Kidney epithelial cell (primary cell): Measurements from ENCODE around the gene PYGO1. TPM values are rescaled to one million over a fixed set of nuclear protein-coding genes. Genes with fewer than 3 reads are reported as not detected.
"Not testable (repeated sequence)": the region's sequence is repeated elsewhere in the genome, so short reads cannot be mapped to it uniquely, and the experiment has no call there.

Experiments used
- DNase-seq: peaks from one replicate; pipeline ENCODE4 v3.0.0-alpha.2; 2010; ENCODE audit warnings: low read depth
- H3K27me3 ChIP-seq: 2 replicates; pipeline ENCODE4 v1.6.0; 2011; ENCODE audit warnings: low read length; ENCODE audit not compliant: control insufficient read depth, insufficient read depth
- H3K36me3 ChIP-seq: 2 replicates; pipeline ENCODE4 v1.5.1; 2011; ENCODE audit warnings: low read length; ENCODE audit not compliant: control insufficient read depth, insufficient read depth
- H3K4me3 ChIP-seq: 2 replicates; pipeline ENCODE4 v1.5.1; 2011; ENCODE audit warnings: low read depth, mild to moderate bottlenecking, control low read depth, low read length
- total RNA-seq: library from RNA; depleted of rRNA; stranded (reverse); fragments of >200 nt; gene quantifications from 2 replicates; pipeline ENCODE4 v1.2.3, GENCODE V29; 2015
- TF ChIP-seq, protein P1 (sequence below): IDR thresholded peaks from 2 replicates; pipeline ENCODE4 v1.5.1; 2011; ENCODE audit warnings: mild to moderate bottlenecking, moderate library complexity, low read length, control low read depth, inconsistent platforms; ENCODE audit not compliant: insufficient read depth, poor library complexity, severe bottlenecking

The PYGO1 gene
- total RNA-seq, 1 donor from 2014 or later, result 10.3 TPM

DNA sequence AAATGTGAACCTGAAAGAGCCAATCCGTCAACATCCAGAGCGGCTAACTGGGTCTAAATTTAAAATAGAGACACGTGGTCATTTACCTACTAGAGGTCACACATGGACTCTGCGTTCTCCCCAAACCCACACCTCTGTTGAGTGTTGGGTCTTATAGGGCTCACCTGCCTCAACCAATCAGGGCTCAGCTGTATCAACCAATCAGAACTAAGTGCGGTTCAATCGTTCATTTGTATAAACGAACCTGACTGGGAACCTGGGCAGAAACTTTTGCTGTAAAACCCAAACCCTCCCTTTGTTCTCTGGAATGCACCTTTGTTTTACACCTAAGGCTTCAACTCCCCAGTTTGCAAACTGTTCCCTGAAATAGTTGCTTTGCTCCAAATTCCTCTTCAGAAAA, 89.0 kb downstream of the PYGO1 start:
- no peak for DNase-seq
- Histone ChIP-seq H3K36me3 (no peaks in the 10 kb centered on the region), H3K4me3 (no peak overlapping the region), H3K27me3 (no peaks in the 10 kb centered on the region)
- TF ChIP-seq, protein P1, sequence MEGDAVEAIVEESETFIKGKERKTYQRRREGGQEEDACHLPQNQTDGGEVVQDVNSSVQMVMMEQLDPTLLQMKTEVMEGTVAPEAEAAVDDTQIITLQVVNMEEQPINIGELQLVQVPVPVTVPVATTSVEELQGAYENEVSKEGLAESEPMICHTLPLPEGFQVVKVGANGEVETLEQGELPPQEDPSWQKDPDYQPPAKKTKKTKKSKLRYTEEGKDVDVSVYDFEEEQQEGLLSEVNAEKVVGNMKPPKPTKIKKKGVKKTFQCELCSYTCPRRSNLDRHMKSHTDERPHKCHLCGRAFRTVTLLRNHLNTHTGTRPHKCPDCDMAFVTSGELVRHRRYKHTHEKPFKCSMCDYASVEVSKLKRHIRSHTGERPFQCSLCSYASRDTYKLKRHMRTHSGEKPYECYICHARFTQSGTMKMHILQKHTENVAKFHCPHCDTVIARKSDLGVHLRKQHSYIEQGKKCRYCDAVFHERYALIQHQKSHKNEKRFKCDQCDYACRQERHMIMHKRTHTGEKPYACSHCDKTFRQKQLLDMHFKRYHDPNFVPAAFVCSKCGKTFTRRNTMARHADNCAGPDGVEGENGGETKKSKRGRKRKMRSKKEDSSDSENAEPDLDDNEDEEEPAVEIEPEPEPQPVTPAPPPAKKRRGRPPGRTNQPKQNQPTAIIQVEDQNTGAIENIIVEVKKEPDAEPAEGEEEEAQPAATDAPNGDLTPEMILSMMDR, result no peak

DNA sequence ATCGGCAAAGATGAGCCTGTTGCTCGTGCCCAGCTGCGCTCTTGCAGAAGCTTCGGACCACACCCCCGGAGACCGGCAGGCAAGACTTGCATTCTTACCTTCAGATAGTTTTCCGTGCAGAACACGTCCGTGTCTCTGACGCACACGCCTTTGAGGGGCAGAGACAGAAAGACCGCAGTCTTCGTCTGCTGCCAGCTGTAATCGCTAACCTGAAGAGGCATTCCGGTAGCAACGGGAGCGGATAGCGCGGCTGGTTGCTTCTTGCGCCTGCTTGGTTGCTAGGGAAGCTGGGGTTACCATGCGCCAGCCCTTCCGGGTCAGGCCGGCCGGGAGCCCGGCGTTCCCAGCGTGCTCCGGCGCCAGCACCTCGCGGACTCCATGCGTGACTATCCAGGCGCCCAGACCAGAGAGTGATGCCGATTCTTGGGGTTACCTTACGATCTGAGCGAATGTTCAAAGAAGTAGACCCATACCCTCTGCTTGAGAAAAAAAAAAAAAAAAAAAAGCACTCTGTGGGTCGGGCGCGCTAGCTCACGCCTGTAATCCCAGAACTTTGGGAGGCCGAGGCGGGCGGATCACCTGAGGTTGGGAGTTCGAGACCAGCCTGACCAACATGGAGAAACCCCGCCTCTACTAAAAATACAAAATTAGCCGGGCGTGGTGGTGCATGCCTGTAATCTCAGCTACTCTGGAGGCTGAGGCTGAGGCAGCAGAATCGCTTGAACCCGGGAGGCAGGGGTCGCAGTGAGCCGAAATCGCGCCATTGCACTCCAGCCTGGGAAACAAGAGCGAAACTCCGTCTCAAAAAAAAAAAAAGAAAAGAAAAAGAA, 89.8 kb downstream of the PYGO1 start:
- DNase-seq, result peak; percentile 80
- not testable (repeated sequence) for H3K36me3 ChIP-seq, H3K27me3 ChIP-seq
- peak overlapping the region; percentile 60 for H3K4me3 ChIP-seq

DNA sequence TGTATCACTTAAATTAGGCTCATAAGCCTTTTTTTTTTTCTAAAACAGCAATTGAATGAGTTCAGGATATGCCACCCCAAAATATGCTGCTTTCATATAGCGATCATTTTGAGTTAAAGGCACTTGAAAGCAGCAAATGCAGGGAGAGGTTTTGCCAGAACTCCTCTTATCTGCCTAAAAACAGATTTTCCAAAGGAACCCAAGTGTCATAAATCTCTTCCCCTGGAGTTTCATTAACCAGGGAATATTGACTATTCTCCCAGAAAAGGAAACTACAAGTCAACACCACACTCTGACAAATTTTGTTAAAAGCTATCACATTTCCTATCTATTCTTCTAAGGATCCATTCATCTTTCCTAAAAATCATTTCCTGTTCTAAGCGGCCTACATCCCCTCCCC, 91.4 kb downstream of the PYGO1 start:
- Histone ChIP-seq H3K36me3 (no peaks in the 10 kb centered on the region), H3K27me3 (no peaks in the 10 kb centered on the region), H3K4me3 (no peak overlapping the region)
- TF ChIP-seq, protein P1, result no peak
- no peak for DNase-seq

DNA sequence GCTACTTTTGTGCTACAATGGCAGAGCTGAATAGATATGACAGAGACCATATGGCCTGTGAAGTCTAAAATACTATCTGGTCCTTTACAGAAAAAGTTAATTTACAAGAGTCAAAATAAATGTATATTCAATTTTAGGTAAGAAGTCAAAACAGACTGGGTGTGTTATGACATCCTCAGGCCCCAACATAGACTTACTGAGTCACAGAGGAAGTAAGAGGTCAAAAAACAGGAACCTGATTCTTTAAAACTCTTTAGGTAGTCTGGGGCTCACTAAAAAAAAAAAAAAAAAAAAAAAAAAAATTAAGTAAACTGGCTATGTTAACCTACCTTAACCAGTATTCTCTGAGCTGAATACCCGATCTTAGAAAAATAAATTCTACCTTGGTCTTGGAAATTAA, 93.2 kb downstream of the PYGO1 start:
- Histone ChIP-seq H3K36me3 (no peaks in the 10 kb centered on the region), H3K27me3 (no peaks in the 10 kb centered on the region), H3K4me3 (no peak overlapping the region)
- TF ChIP-seq, protein P1, result no peak
- no peak for DNase-seq

DNA sequence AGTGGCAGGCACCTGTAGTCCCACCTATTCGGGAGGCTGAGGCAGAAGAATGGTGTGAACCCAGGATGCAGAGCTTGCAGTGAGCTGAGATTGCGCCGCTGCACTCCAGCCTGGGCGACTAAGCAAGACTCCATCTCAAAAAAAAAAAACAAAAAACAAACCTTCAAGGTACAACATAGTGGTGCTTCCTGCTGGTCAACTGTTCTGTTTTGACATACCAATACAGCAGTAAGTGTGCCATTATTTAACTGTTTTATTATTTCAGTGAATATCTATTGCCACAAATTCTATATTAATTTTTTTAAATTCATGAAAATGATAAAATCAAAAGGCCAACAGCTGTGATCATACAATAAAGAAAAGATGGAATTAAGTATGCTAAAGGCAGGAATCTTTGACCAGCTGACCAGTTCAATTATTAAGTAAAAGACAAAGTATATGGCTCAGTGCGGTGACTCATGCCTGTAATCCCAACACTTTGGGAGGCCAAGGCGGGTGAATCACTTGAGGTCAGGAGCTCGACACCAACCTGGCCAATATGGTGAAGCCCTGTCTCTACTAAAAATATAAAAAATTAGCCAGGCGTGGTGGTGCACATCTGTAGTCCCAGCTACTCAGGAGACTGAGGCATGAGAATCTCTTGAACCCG, 99.1 kb downstream of the PYGO1 start:
- H3K36me3 ChIP-seq, H3K27me3 ChIP-seq, H3K4me3 ChIP-seq: not testable (repeated sequence)
- peak; percentile 50 for DNase-seq

Other genes with a start within 250 kb of the PYGO1 start
- 55.2 and 63.6 TPM in 2 replicates for gene CCPG1, start 180.0 kb downstream of the PYGO1 start, total RNA-seq
- 1.8 and 5.2 TPM in 2 replicates for gene PIERCE2, start 179.8 kb downstream of the PYGO1 start, total RNA-seq
- 6.0 and 6.5 TPM in 2 replicates for gene DNAAF4, start 80.1 kb downstream of the PYGO1 start, total RNA-seq
- 7.9 and 9.4 TPM in 2 replicates for gene PRTG, start 154.8 kb upstream of the PYGO1 start, total RNA-seq